ENCODE data around the gene AGPAT3. TPM values are rescaled to one million over a fixed set of nuclear protein-coding genes. Genes with fewer than 3 reads are reported as not detected.

AGPAT3 gene
- total RNA-seq, 1 donor from 2014 or later = 39.1 TPM

GRCh38 chr21:43884012-43884860 lies 19.2 kb downstream of the AGPAT3 start:
- no peak for TF ChIP-seq CTCF (conservative IDR thresholded peaks at IDR 0.05; ENCODE audit: low read depth, low read length)

GRCh38 chr21:43884861-43885417 lies 19.9 kb downstream of the AGPAT3 start:
- no peak for DNase-seq (ENCODE audit: low read depth)
- no peak for TF ChIP-seq CTCF (conservative IDR thresholded peaks at IDR 0.05; ENCODE audit: low read depth, low read length)
- H3K4me3 ChIP-seq (ENCODE audit: low read depth, low read length) = no peak overlapping the region

More at GRCh38 chr21:43884012-43884860, 19.2 kb downstream of the AGPAT3 start:
- no peak for DNase-seq (ENCODE audit: low read depth)
- H3K4me3 ChIP-seq (ENCODE audit: low read depth, low read length) = no peak overlapping the region

- DNase-seq (ENCODE audit: low read depth) = no peak
- no peak overlapping the region for H3K4me3 ChIP-seq (ENCODE audit: low read depth, low read length)
- TF ChIP-seq CTCF (conservative IDR thresholded peaks at IDR 0.05; ENCODE audit: low read depth, low read length) = no peak
Observed at GRCh38 chr21:43885721-43886120, 20.7 kb downstream of the AGPAT3 start.

- no peak for DNase-seq (ENCODE audit: low read depth)
- no peak for TF ChIP-seq CTCF (conservative IDR thresholded peaks at IDR 0.05; ENCODE audit: low read depth, low read length)
- no peak overlapping the region for H3K4me3 ChIP-seq (ENCODE audit: low read depth, low read length)
Observed at GRCh38 chr21:43886565-43886964, 21.5 kb downstream of the AGPAT3 start.

- TF ChIP-seq CTCF (conservative IDR thresholded peaks at IDR 0.05; ENCODE audit: low read depth, low read length) = no peak
- DNase-seq (ENCODE audit: low read depth) = no peak
- H3K4me3 ChIP-seq (ENCODE audit: low read depth, low read length) = no peak overlapping the region
Observed at GRCh38 chr21:43889069-43889468, 24.0 kb downstream of the AGPAT3 start.

- no peak for TF ChIP-seq CTCF (conservative IDR thresholded peaks at IDR 0.05; ENCODE audit: low read depth, low read length)
- H3K4me3 ChIP-seq (ENCODE audit: low read depth, low read length) = no peak overlapping the region
- DNase-seq (ENCODE audit: low read depth) = no peak
Observed at GRCh38 chr21:43890042-43890441, 25.0 kb downstream of the AGPAT3 start.
